T-helper 9 cell (primary cell): ENCODE measurements around the gene LYL1.

Experiments
- DNase-seq: peaks from one replicate; pipeline ENCODE4 v3.0.0-alpha.2; 2020

The LYL1 gene

DNA sequence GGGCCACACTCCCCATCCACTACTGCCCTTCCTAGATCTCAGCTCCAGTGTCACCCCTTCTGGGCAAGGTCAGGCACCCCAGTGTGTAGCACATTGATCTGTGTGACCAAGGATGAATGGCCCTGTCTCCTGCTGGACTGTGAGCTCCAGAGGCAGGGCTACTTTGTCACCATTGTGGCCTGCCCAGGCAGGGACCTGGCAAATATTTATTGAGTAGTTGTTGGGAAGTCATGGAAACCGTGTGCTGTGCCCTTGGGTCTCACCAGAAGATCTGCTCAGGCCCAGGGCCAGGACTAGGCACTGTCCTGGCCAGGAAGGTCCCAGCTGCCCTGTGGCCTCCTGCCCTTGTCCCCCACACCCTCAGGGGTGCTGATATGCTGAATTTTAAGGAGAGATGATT lies 25.9 kb upstream of the LYL1 start:
- no peak for DNase-seq

DNA sequence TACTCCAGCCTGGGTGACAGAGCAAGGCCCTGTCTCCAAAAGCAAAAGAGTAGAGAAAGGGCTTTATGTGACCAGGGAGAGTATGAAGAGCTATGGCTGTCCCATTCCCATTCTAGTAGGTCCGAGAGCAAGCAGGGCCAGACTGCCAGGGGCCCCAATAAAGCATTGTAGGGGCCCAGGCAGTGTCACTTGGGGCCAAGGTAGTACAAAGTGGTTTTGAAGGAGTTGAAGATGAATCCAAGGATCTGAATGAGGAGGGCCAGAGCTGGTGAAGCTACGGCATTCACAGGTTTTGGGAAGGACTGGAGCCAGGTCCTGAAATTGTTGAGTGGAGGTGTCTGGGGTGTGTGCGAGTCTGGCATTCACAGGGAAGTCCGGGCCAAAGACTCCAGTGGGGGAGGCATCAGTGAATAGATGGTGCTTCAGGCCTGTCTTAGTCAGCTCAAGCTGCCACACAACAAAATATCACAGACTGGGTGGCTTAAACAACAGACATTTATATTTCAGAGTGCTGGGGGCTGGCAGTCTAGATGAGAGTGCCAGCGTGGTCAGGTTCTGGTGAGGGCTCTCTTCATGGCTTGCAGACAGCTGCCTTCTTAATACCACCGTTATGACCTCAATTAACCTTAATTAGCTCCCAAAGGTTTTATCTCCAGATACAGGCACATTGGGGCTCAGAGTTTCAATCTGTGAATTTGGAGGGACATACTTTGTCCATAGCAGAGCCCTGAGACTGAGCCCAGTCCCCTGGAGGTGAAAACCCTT lies 25.3 kb upstream of the LYL1 start:
- no peak for DNase-seq

DNA sequence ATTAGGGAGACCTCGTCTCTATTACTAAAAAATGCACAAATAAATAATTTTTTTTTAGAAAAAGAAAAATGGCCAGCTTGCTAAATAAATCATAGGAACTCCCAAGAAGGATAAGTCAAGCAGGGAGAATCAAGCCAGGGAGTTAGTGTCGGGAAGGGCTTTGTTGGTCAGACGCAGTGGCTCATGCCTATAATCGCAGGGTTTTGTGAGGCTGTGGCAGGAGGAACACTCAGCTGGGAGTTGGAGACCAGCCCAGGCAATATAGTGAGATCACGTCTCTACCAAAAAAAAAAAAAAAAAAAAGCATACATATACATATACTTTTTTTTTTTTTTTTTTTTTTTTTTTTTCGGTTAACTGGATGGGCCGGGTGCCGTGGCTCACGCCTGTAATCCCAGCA lies 24.4 kb upstream of the LYL1 start:
- no peak for DNase-seq

DNA sequence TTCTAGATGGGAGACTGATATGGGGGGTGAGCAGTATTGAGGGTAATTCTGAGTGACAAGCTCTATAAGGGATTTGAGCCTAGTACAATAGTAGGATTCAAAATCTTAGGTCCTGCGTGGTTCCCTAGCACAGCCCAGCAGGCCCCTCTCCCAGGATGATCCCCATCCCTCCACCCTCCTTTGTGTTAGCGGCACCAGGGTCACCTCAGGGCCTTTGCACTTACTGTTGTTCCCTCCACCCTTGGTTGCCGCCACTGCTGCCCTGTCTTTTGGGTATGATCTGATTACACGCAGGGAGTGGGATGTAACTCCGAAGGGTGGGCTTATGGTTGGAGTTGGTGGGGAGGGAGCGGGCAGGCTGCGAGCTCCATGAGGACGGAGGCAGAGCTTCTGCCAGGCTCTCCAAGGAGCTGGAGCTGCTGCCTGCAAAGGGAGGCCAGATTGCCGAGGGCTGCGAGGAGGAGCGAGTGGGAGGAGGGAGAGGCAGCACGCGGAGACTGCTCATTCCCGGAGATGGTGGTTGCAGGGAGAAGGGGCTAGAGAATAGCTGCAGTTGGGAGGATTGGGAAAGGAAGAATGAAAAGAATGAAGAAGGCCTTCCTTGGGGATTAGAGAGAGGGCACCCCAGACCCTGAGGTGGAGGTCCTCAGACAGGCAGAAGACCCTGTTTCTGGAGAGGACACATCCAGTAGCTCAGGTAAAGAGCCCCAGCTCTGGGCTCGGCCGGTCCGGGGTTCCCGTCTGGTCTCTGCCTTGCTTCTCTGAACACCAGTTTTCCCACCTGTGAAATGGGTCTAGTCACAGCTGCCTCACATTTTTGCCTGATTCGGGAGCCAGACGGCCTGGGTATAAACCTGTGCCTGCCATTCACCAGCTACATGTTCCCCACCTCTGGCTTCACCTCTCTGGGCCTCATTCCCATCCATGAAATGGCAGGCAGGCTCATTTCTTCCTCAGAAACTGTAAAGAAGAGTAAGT lies 20.6 kb upstream of the LYL1 start:
- no peak for DNase-seq

- no peak for DNase-seq
Observed at GRCh38 chr19:13122275-13122878, 19.7 kb upstream of the LYL1 start.

DNA sequence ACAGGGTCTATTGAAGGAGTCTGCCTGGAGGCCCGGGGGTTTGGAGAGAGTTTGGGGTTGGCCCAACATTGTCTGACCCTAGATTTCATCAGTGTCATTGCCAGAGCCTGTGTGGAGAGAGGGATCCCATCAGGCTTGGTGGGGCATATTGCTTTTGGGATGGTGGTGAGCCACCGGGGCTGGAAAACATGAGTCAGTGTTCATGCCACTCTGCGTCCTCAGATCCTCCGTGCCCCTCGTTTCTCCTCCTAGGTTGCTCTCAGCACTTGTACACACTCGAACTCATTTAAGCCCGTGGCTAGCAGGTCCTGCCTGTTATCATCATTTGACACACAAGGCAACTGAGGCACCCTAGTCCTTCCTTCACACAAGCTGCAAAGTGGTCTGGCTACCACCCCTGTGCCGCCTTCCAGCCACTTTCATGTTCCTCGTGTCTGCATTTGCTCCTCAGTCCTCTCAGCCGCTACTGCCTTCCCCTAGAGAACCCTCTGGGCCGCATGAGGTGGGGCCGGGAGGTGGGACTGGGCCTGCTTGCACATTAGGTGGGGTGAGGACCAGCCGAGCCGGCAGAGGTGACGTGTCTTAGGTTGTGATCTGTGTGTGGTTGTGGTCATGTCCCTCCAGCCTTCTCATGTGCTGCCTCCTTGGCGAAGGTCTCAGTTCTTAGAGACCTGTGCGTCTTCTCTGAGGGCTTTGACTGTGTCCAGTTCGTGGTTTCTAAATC lies 19.1 kb upstream of the LYL1 start:
- DNase-seq = no peak

DNA sequence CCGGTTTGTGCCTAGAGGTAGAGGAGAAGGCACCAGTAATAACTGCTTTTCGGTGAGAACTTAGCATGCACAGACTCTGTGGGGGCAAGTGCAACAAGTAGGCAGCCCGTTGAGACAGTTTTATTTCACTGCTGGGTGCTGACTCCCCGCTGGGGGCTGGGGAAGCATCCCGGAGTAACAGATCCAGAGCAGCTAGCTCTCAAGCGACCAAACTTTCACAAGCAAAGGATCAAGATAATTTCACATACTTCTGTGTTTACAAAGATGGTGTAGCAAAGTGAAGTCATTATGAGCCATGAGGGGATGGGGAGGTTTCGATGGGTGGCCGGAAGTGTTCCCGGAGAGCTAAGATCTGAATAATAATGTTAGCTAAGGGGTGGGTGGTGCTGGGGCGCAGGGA lies 18.2 kb upstream of the LYL1 start:
- DNase-seq = no peak

DNA sequence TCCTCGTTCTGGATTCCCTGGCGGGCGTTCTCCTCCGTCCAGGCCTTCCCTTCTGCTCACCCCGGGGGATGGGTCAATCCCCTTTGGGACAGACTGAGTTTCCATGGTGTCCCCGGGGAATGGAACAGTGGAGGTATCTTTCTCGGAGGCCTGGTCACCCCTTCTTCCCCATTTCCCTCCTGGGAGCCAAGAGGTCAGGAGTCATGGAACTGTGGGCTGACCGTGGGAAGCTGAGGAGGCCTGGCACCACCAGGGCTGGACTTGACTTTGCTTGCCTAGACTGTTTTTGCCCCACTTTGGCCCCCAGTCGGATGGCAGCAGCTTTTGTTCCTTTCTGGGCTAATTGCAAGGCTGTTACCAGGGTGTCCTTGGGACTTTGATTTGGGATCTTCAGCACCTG lies 17.4 kb upstream of the LYL1 start:
- no peak for DNase-seq

- no peak for DNase-seq
Observed at GRCh38 chr19:13119627-13120026, 17.0 kb upstream of the LYL1 start.

GRCh38 chr19:13118424-13119193 lies 16.0 kb upstream of the LYL1 start:
- no peak for DNase-seq

- DNase-seq = peak; percentile 79
Observed at GRCh38 chr19:13117772-13118423, 15.2 kb upstream of the LYL1 start, which contains the start of gene NACC1. TSS of gene NACC1 (plus strand) at chr19:13118264. CDS start at chr19:13135208, 16,944 bp downstream.

DNA sequence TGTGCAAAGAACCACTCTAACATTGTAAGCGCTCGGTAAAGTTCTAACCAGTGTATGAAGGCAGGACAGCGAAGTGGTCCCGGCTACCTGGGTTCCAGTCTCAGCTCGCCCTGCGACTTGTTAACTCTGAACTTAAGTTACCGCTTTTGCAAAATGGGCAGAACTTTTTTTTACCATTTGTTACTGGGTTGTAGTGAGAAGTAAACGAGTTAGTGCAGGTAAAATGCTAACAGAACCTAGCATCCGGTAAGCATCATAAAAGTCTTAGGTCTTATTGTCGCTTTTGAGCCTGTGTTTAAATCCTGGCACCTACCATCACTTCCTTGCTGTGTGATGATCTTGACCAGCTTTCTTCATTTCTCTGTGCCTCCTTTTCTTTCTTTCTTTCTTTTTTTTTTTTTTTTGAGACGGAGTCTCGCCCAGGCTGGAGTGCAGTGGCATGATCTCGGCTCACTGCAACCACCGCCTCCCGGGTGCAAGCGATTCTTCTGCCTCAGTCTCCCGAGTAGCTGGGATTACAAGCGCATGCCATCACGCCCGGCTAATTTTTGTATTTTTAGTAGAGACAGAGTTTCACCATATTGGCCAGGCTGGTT lies 14.6 kb upstream of the LYL1 start:
- no peak for DNase-seq

GRCh38 chr19:13116282-13117175 lies 13.9 kb upstream of the LYL1 start, which contains the start of gene TRMT1:
TSS of gene TRMT1 (minus strand) at chr19:13116740. CDS start at chr19:13116399, 341 bp downstream.
- peak; percentile 87 for DNase-seq

- DNase-seq = no peak
Observed at GRCh38 chr19:13115936-13116281, 13.3 kb upstream of the LYL1 start.

DNA sequence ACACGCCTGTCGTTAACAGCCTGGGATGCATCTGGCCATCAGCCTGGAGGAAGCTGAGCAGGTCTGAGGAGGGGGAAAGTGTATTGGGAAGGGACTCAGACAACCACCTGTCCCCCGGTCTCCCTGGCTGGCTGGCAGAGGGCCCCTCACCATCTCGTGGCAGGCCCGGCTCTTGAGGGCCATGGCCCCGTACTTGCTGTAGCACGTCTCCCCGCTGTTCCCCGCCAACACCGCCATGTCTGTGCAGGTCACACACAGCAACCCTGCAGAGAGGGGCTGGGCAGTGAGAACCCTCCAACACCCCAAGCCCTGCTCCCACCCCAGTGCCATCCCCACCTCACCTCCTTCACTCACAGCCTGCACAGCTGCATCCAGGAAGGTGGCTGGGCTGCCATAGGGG lies 9.9 kb upstream of the LYL1 start:
- no peak for DNase-seq

GRCh38 chr19:13110099-13110610 lies 7.5 kb upstream of the LYL1 start:
- DNase-seq = no peak

- no peak for DNase-seq
Observed at GRCh38 chr19:13109361-13110098, 6.9 kb upstream of the LYL1 start.

- DNase-seq = no peak
Observed at GRCh38 chr19:13104848-13105711, 2.4 kb upstream of the LYL1 start.
